HEK293 (cell line): ENCODE results near the gene ADAMTS12.
"Not testable (repeated sequence)": the region's sequence is repeated elsewhere in the genome, so short reads cannot be mapped to it uniquely, and the experiment has no call there.

Experiments used
- CTCF ChIA-PET: fragments of 350-600 bp; formaldehyde crosslinking; extraction: SDS; loops from one replicate; lab custom pipeline; 2021; ENCODE audit warnings: antibody characterized with exemption; lab: Yijun Ruan, JAX
- POLR2A ChIA-PET: fragments of 300-600 bp; formaldehyde crosslinking; extraction: SDS; loops from one replicate; lab custom pipeline; 2020; ENCODE audit warnings: antibody characterized with exemption, inconsistent platforms; lab: Yijun Ruan, JAX
- H3K27ac ChIP-seq: fragments of 200-500 bp; sonication (Bioruptor generic); 2 replicates; pipeline ENCODE4 v1.5.1; 2014; ENCODE audit warnings: low read depth, low read length, control low read depth, inconsistent platforms; ENCODE audit errors: extremely low read depth
- H3K36me3 ChIP-seq, 2 experiments: fragments of 200-500 bp in 1 of 2; sonication (Bioruptor generic) in 1 of 2; 1 replicate in 1 of 2; 2 replicates in 1 of 2; pipeline ENCODE4 v1.5.1; 2014 to 2017; ENCODE audit warnings: inconsistent platforms in 2 of 2, low read length in 2 of 2; ENCODE audit not compliant: control insufficient read depth in 2 of 2, insufficient read depth in 1 of 2
- H3K4me1 ChIP-seq: fragments of 200-500 bp; sonication (Bioruptor generic); 2 replicates; pipeline ENCODE4 v1.5.1; 2014; ENCODE audit warnings: mild to moderate bottlenecking, low read length, inconsistent platforms; ENCODE audit not compliant: control insufficient read depth, insufficient read depth
- H3K4me3 ChIP-seq: 2 replicates; pipeline ENCODE4 v1.5.1; 2011; ENCODE audit warnings: low read depth, mild to moderate bottlenecking, control low read depth, low read length, moderate library complexity
- H3K9me3 ChIP-seq: fragments of 200-500 bp; sonication (Bioruptor generic); 2 replicates; pipeline ENCODE4 v1.5.1; 2014; ENCODE audit warnings: low read depth, low read length, inconsistent platforms; ENCODE audit not compliant: control insufficient read depth, insufficient read depth
- KLF9 ChIP-seq: fragments of 450-650 bp; formaldehyde crosslinking; IDR thresholded peaks from 2 replicates; pipeline ENCODE4 v1.5.1; 2016; ENCODE audit warnings: missing biosample characterization, missing genetic modification characterization, low read depth
- MYNN ChIP-seq: fragments of 450-650 bp; formaldehyde crosslinking; IDR thresholded peaks from 2 replicates; pipeline ENCODE4 v1.5.1; 2016; ENCODE audit warnings: missing biosample characterization, missing genetic modification characterization, borderline replicate concordance
- OSR2 ChIP-seq: fragments of 450-650 bp; formaldehyde crosslinking; IDR thresholded peaks from 2 replicates; pipeline ENCODE4 v1.5.1; 2016; ENCODE audit warnings: missing biosample characterization, missing genetic modification characterization
- SALL2 ChIP-seq: fragments of 450-650 bp; formaldehyde crosslinking; IDR thresholded peaks from 2 replicates; pipeline ENCODE4 v1.5.0; 2017; ENCODE audit warnings: missing biosample characterization, mild to moderate bottlenecking, missing genetic modification characterization, borderline replicate concordance
- SP3 ChIP-seq: fragments of 450-650 bp; formaldehyde crosslinking; IDR thresholded peaks from 2 replicates; pipeline ENCODE4 v1.5.1; 2016; ENCODE audit warnings: missing biosample characterization, missing genetic modification characterization
- ZNF132 ChIP-seq: fragments of 450-650 bp; formaldehyde crosslinking; IDR thresholded peaks from 2 replicates; pipeline ENCODE4 v1.5.1; 2017; ENCODE audit warnings: missing biosample characterization, missing genetic modification characterization, borderline replicate concordance
- ZNF155 ChIP-seq: fragments of 450-650 bp; formaldehyde crosslinking; IDR thresholded peaks from 2 replicates; pipeline ENCODE4 v1.5.1; 2016; ENCODE audit warnings: missing biosample characterization, missing genetic modification characterization
- ZNF311 ChIP-seq: fragments of 450-650 bp; formaldehyde crosslinking; IDR thresholded peaks from 2 replicates; pipeline ENCODE4 v1.5.1; 2017; ENCODE audit warnings: missing biosample characterization, missing genetic modification characterization, borderline replicate concordance
- ZNF514 ChIP-seq: fragments of 450-650 bp; formaldehyde crosslinking; IDR thresholded peaks from 2 replicates; pipeline ENCODE4 v1.5.1; 2016; ENCODE audit warnings: missing biosample characterization, missing genetic modification characterization
- ZNF624 ChIP-seq: fragments of 450-650 bp; formaldehyde crosslinking; IDR thresholded peaks from 2 replicates; pipeline ENCODE4 v1.5.1; 2017; ENCODE audit warnings: missing biosample characterization, missing genetic modification characterization
- ZNF707 ChIP-seq: fragments of 450-650 bp; formaldehyde crosslinking; IDR thresholded peaks from 2 replicates; pipeline ENCODE4 v1.5.1; 2016; ENCODE audit warnings: missing biosample characterization, missing genetic modification characterization
- TF ChIP-seq, protein P1 (sequence below): fragments of 450-650 bp; formaldehyde crosslinking; IDR thresholded peaks from 2 replicates; pipeline ENCODE4 v1.5.1; 2016; ENCODE audit warnings: missing biosample characterization, missing genetic modification characterization
- TF ChIP-seq, protein P2 (sequence below): fragments of 450-650 bp; formaldehyde crosslinking; IDR thresholded peaks from 2 replicates; pipeline ENCODE4 v1.5.1; 2016; ENCODE audit warnings: missing biosample characterization, missing genetic modification characterization
- TF ChIP-seq, protein P3 (sequence below): fragments of 450-650 bp; formaldehyde crosslinking; IDR thresholded peaks from 2 replicates; pipeline ENCODE4 v1.5.1; 2016; ENCODE audit warnings: missing biosample characterization, missing genetic modification characterization

ADAMTS12 gene

DNA sequence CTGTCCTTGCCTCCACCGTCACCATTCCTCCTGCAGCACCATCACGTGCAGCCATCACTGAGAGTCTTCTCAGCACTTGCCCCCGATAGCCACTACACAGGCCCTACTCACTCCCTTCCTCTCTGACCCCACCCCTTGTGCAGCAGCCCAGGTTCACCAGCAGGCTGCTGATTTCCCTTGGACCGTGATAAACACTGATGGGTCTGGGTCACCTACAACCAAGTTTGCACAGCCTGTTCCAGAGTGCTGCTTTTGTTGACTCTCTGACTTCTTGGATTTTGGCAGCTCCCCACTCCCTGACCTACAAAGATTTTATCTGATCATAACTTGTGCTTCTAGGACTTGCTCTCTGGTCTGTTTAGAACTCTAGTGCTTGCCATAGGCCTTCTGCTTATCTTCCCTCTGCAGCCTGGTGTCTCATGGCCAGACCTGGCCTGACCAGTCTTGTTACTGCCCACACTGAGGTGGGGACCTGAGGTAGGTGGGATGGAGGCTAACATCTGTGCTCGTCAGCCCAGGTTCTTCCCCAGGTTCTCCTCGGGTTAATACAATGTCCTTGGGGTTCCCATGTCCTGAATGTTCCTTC, 341.7 kb downstream of the ADAMTS12 start (continued):
- TF ChIP-seq ZNF514 (tag by site-specific recombination) (no peak), ZNF707 (tag by site-specific recombination) (no peak), MYNN (tag by site-specific recombination) (no peak), ZNF155 (tag by site-specific recombination) (no peak)
- TF ChIP-seq, protein P1, sequence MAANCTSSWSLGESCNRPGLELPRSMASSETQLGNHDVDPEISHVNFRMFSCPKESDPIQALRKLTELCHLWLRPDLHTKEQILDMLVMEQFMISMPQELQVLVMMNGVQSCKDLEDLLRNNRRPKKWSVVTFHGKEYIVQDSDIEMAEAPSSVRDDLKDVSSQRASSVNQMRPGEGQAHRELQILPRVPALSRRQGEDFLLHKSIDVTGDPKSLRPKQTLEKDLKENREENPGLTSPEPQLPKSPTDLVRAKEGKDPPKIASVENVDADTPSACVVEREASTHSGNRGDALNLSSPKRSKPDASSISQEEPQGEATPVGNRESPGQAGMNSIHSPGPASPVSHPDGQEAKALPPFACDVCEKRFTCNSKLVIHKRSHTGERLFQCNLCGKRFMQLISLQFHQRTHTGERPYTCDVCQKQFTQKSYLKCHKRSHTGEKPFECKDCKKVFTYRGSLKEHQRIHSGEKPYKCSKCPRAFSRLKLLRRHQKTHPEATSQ, result no peak

DNA sequence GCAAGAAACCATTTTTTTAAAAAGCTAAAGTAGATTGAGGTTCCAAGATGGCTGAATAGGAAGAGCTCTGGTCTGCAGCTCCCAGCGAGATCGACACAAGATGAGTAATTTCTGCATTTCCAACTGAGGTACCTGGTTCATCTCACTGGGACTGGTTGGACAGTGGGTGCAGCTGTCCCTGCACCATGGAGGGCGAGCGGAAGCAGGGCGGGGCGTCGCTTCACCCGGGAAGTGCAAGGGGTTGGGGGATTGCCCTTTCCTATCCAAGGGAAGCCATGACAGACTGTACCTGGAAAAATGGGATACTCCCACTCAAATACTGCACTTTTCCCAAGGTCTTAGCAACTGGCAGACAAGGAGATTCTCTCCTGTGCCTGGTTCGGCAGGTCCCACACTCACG, 352.0 kb downstream of the ADAMTS12 start:
- H3K9me3 ChIP-seq, H3K4me1 ChIP-seq, H3K36me3 ChIP-seq, H3K27ac ChIP-seq, H3K4me3 ChIP-seq: not testable (repeated sequence)
- POLR2A ChIA-PET, result interaction anchor here (0.6 kb wide), 1 partner anchor 1304 kb away, joined by 3 read pairs; no protein-coding TSS in a partner anchor
- CTCF ChIA-PET, result interaction anchor here (0.6 kb wide), 1 partner anchor 348 kb away, joined by 7 read pairs; no protein-coding TSS in a partner anchor

DNA sequence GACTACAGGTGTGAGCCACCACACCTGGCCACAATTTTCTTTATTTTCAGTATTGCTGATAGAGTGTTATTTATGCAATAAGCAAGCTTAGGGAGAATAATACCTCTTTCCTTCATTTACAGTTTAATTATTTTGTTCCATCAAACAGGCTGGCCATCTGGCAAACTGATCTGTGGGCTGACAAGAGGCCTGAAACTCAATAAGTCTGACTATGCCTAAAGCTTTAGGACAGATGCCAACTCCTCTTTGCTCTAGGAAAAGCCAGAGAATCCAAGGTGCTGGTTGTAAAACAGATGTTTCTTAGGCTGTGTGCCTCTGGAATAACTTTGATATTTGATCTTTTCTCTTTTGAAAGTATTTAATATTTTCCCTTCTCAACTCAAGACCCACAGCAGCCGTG, 352.6 kb downstream of the ADAMTS12 start:
- TF ChIP-seq KLF9 (tag by site-specific recombination), result no peak
- TF ChIP-seq ZNF624 (tag by site-specific recombination), result no peak
- no peak for TF ChIP-seq SP3 (tag by site-specific recombination)
- no peak for TF ChIP-seq OSR2 (tag by site-specific recombination)
- TF ChIP-seq, protein P2, sequence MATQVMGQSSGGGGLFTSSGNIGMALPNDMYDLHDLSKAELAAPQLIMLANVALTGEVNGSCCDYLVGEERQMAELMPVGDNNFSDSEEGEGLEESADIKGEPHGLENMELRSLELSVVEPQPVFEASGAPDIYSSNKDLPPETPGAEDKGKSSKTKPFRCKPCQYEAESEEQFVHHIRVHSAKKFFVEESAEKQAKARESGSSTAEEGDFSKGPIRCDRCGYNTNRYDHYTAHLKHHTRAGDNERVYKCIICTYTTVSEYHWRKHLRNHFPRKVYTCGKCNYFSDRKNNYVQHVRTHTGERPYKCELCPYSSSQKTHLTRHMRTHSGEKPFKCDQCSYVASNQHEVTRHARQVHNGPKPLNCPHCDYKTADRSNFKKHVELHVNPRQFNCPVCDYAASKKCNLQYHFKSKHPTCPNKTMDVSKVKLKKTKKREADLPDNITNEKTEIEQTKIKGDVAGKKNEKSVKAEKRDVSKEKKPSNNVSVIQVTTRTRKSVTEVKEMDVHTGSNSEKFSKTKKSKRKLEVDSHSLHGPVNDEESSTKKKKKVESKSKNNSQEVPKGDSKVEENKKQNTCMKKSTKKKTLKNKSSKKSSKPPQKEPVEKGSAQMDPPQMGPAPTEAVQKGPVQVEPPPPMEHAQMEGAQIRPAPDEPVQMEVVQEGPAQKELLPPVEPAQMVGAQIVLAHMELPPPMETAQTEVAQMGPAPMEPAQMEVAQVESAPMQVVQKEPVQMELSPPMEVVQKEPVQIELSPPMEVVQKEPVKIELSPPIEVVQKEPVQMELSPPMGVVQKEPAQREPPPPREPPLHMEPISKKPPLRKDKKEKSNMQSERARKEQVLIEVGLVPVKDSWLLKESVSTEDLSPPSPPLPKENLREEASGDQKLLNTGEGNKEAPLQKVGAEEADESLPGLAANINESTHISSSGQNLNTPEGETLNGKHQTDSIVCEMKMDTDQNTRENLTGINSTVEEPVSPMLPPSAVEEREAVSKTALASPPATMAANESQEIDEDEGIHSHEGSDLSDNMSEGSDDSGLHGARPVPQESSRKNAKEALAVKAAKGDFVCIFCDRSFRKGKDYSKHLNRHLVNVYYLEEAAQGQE (tag by site-specific recombination), result no peak
- TF ChIP-seq SALL2 (tag by site-specific recombination), result no peak
- no peak for TF ChIP-seq ZNF132 (tag by site-specific recombination)
- no peak for TF ChIP-seq ZNF311
- CTCF ChIA-PET, result interaction anchor here (0.6 kb wide), 1 partner anchor 348 kb away, joined by 7 read pairs; no protein-coding TSS in a partner anchor
- no peak overlapping the region for H3K4me3 ChIP-seq
- POLR2A ChIA-PET, result interaction anchor here (0.6 kb wide), 1 partner anchor 1305 kb away, joined by 3 read pairs; no protein-coding TSS in a partner anchor
- no peaks in the 10 kb centered on the region for H3K9me3 ChIP-seq
- no peak overlapping the region for H3K27ac ChIP-seq
- H3K4me1 ChIP-seq, result no peaks in the 10 kb centered on the region
- no peaks in the 10 kb centered on the region for H3K36me3 ChIP-seq

DNA sequence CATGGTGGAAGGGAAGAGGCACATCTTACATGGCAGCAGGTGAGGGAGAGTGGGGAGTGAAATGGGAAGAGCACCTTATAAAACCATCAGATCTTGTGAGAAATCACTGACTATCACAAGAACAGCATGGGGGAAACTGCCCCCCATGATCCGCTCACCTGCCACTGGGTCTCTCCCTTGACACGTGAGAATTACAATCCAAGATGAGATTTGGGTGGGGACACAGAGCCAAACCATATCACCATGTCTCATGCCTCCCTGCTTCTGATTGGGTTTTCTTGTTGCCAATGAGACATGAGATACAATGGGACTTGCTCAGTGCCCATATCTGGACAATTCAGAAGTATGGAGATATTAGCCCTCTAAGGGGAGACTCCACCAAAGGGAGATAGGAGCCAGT, 353.6 kb downstream of the ADAMTS12 start:
- POLR2A ChIA-PET, result no interaction called here
- Histone ChIP-seq H3K27ac (no peak overlapping the region), H3K9me3 (no peaks in the 10 kb centered on the region), H3K4me1 (no peaks in the 10 kb centered on the region)
- TF ChIP-seq ZNF311, result no peak
- TF ChIP-seq, protein P3, sequence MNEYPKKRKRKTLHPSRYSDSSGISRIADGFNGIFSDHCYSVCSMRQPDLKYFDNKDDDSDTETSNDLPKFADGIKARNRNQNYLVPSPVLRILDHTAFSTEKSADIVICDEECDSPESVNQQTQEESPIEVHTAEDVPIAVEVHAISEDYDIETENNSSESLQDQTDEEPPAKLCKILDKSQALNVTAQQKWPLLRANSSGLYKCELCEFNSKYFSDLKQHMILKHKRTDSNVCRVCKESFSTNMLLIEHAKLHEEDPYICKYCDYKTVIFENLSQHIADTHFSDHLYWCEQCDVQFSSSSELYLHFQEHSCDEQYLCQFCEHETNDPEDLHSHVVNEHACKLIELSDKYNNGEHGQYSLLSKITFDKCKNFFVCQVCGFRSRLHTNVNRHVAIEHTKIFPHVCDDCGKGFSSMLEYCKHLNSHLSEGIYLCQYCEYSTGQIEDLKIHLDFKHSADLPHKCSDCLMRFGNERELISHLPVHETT, result no peak
- TF ChIP-seq, all 188 proteins: peak for 0
- Histone ChIP-seq H3K4me3 (no peak overlapping the region), H3K36me3 (no peaks in the 10 kb centered on the region)
- CTCF ChIA-PET, result no interaction called here
